ENCODE data around the gene ANKRD12. TPM values are rescaled to one million over a fixed set of nuclear protein-coding genes. Genes with fewer than 3 reads are reported as not detected.

The ANKRD12 gene
- total RNA-seq, 2 experiments from 2014 or later, result 57.5 to 96.0 TPM

GRCh38 chr18:9290156-9290555 is 153.6 kb downstream of the ANKRD12 start:
- Mint-ChIP-seq H3K27ac (no peak overlapping the region), H3K4me3 (no peak overlapping the region), H3K4me1 (no peaks in the 10 kb centered on the region), H3K9me3 (ENCODE audit: low read depth) (peaks cover 27% of the 10 kb centered on the region), H3K27me3 (no peaks in the 10 kb centered on the region), H3K36me3 (ENCODE audit: low read depth) (peaks cover 10% of the 10 kb centered on the region)
- intact Hi-C loops (cut with DNase I, micrococcal nuclease), result no loop called here
- CTCF ChIA-PET, result no interaction called here
- DNase-seq, result no peak
- ATAC-seq, result no peak
- POLR2A ChIA-PET, result no interaction called here

- Mint-ChIP-seq H3K4me1 (no peaks in the 10 kb centered on the region), H3K27ac (no peak overlapping the region), H3K4me3 (no peak overlapping the region), H3K27me3 (no peaks in the 10 kb centered on the region), H3K9me3 (ENCODE audit: low read depth) (peaks cover 27% of the 10 kb centered on the region), H3K36me3 (ENCODE audit: low read depth) (peaks cover 6% of the 10 kb centered on the region)
- intact Hi-C loops (cut with DNase I, micrococcal nuclease), result no loop called here
- ChIA-PET CTCF (interaction anchor here (1.3 kb wide), 1 partner anchor 12 kb away, joined by 3 read pairs; no protein-coding TSS in a partner anchor), POLR2A (no interaction called here)
- ATAC-seq (no peak), DNase-seq (no peak)
These were observed 155.5 kb downstream of the ANKRD12 start for GRCh38 chr18:9292047-9292446.

- ATAC-seq, result no peak
- no peak overlapping the region for H3K27ac Mint-ChIP-seq
- H3K9me3 Mint-ChIP-seq (ENCODE audit: low read depth), result peaks cover 25% of the 10 kb centered on the region
- POLR2A ChIA-PET, result no interaction called here
- H3K27me3 Mint-ChIP-seq, result no peaks in the 10 kb centered on the region
- DNase-seq, result no peak
- no peak overlapping the region for H3K4me3 Mint-ChIP-seq
- peaks cover 5% of the 10 kb centered on the region for H3K36me3 Mint-ChIP-seq (ENCODE audit: low read depth)
- CTCF ChIA-PET, result no interaction called here
- H3K4me1 Mint-ChIP-seq, result no peaks in the 10 kb centered on the region
- intact Hi-C loops (cut with DNase I, micrococcal nuclease), result no loop called here
These were observed 157.4 kb downstream of the ANKRD12 start for GRCh38 chr18:9293948-9294347.

GRCh38 chr18:9296233-9297006 is 159.8 kb downstream of the ANKRD12 start:
- no peak for ATAC-seq
- H3K36me3 Mint-ChIP-seq (ENCODE audit: low read depth), result peaks cover 5% of the 10 kb centered on the region
- H3K9me3 Mint-ChIP-seq (ENCODE audit: low read depth), result peaks cover 18% of the 10 kb centered on the region
- no peak for DNase-seq
- H3K27me3 Mint-ChIP-seq, result no peaks in the 10 kb centered on the region
- no peak overlapping the region for H3K4me3 Mint-ChIP-seq
- ChIA-PET CTCF (interaction anchor here (1.0 kb wide), 1 partner anchor 21 kb away, joined by 3 read pairs; no protein-coding TSS in a partner anchor), POLR2A (no interaction called here)
- intact Hi-C loops (cut with DNase I, micrococcal nuclease), result no loop called here
- H3K4me1 Mint-ChIP-seq, result no peaks in the 10 kb centered on the region
- no peak overlapping the region for H3K27ac Mint-ChIP-seq

- Mint-ChIP-seq H3K4me1 (no peaks in the 10 kb centered on the region), H3K4me3 (no peak overlapping the region), H3K27ac (no peak overlapping the region), H3K27me3 (no peaks in the 10 kb centered on the region), H3K9me3 (ENCODE audit: low read depth) (peaks cover 18% of the 10 kb centered on the region), H3K36me3 (ENCODE audit: low read depth) (peaks cover 2% of the 10 kb centered on the region)
- POLR2A ChIA-PET, result no interaction called here
- CTCF ChIA-PET, result interaction anchor here (0.8 kb wide), 1 partner anchor 10 kb away, joined by 3 read pairs; no protein-coding TSS in a partner anchor
- DNase-seq (no peak), ATAC-seq (no peak)
- intact Hi-C loops (cut with DNase I, micrococcal nuclease), result no loop called here
These were observed 160.4 kb downstream of the ANKRD12 start for GRCh38 chr18:9297007-9297393.

GRCh38 chr18:9304388-9305070 is 167.9 kb downstream of the ANKRD12 start:
- Mint-ChIP-seq H3K9me3 (ENCODE audit: low read depth) (peaks cover 26% of the 10 kb centered on the region), H3K4me1 (no peaks in the 10 kb centered on the region)
- POLR2A ChIA-PET, result interaction anchor here (0.6 kb wide), 1 partner anchor 203 kb away, joined by 9 read pairs; no protein-coding TSS in a partner anchor

GRCh38 chr18:9319333-9319732 is 182.8 kb downstream of the ANKRD12 start:
- Mint-ChIP-seq H3K36me3 (ENCODE audit: low read depth) (peaks cover 3% of the 10 kb centered on the region), H3K27me3 (peaks cover 16% of the 10 kb centered on the region), H3K4me3 (no peak overlapping the region), H3K27ac (no peak overlapping the region), H3K4me1 (no peaks in the 10 kb centered on the region), H3K9me3 (ENCODE audit: low read depth) (peaks cover 6% of the 10 kb centered on the region)
- POLR2A ChIA-PET, result no interaction called here
- ATAC-seq, result no peak
- DNase-seq, result no peak
- CTCF ChIA-PET, result no interaction called here
- intact Hi-C loops (cut with DNase I, micrococcal nuclease), result no loop called here

More at GRCh38 chr18:9304388-9305070, 167.9 kb downstream of the ANKRD12 start:
- CTCF ChIA-PET, result interaction anchor here (1.1 kb wide), 1 partner anchor 13 kb away, joined by 3 read pairs; no protein-coding TSS in a partner anchor
- intact Hi-C loops (cut with DNase I, micrococcal nuclease), result no loop called here
- Mint-ChIP-seq H3K36me3 (ENCODE audit: low read depth) (peaks cover 5% of the 10 kb centered on the region), H3K27ac (no peak overlapping the region), H3K27me3 (peaks cover 8% of the 10 kb centered on the region), H3K4me3 (no peak overlapping the region)
- DNase-seq (no peak), ATAC-seq (no peak)

GRCh38 chr18:9321017-9321452 is 184.5 kb downstream of the ANKRD12 start:
- POLR2A ChIA-PET, result no interaction called here
- Mint-ChIP-seq H3K4me3 (no peak overlapping the region), H3K36me3 (ENCODE audit: low read depth) (peaks cover 3% of the 10 kb centered on the region), H3K9me3 (ENCODE audit: low read depth) (peaks cover 4% of the 10 kb centered on the region), H3K4me1 (no peaks in the 10 kb centered on the region), H3K27ac (no peak overlapping the region), H3K27me3 (peaks cover 14% of the 10 kb centered on the region)
- intact Hi-C loops (cut with DNase I, micrococcal nuclease), result no loop called here
- no peak for DNase-seq
- ATAC-seq, result no peak
- CTCF ChIA-PET, result interaction anchor here (0.6 kb wide), 1 partner anchor 50 kb away, joined by 3 read pairs; no protein-coding TSS in a partner anchor

- H3K27ac Mint-ChIP-seq, result no peak overlapping the region
- no peaks in the 10 kb centered on the region for H3K4me1 Mint-ChIP-seq
- ChIA-PET POLR2A (no interaction called here), CTCF (no interaction called here)
- peaks cover 3% of the 10 kb centered on the region for H3K36me3 Mint-ChIP-seq (ENCODE audit: low read depth)
- DNase-seq (no peak), ATAC-seq (no peak)
- peaks cover 14% of the 10 kb centered on the region for H3K27me3 Mint-ChIP-seq
- no peak overlapping the region for H3K4me3 Mint-ChIP-seq
- intact Hi-C loops (cut with DNase I, micrococcal nuclease), result no loop called here
- peaks cover 4% of the 10 kb centered on the region for H3K9me3 Mint-ChIP-seq (ENCODE audit: low read depth)
These were observed 185.2 kb downstream of the ANKRD12 start for GRCh38 chr18:9321736-9322135.

- POLR2A ChIA-PET, result no interaction called here
These were observed 186.2 kb downstream of the ANKRD12 start for GRCh38 chr18:9322744-9323143.

GRCh38 chr18:9323750-9324445 is 187.3 kb downstream of the ANKRD12 start:
- Mint-ChIP-seq H3K27ac (no peak overlapping the region), H3K4me3 (no peak overlapping the region), H3K9me3 (ENCODE audit: low read depth) (peaks cover 8% of the 10 kb centered on the region), H3K27me3 (peaks cover 12% of the 10 kb centered on the region), H3K4me1 (no peaks in the 10 kb centered on the region), H3K36me3 (ENCODE audit: low read depth) (peaks cover 3% of the 10 kb centered on the region)
- DNase-seq (no peak), ATAC-seq (no peak)
- POLR2A ChIA-PET, result no interaction called here
- CTCF ChIA-PET, result no interaction called here
- intact Hi-C loops (cut with DNase I, micrococcal nuclease), result no loop called here

More at GRCh38 chr18:9322744-9323143, 186.2 kb downstream of the ANKRD12 start:
- no peak for ATAC-seq
- no peak overlapping the region for H3K4me3 Mint-ChIP-seq
- peaks cover 3% of the 10 kb centered on the region for H3K36me3 Mint-ChIP-seq (ENCODE audit: low read depth)
- no peaks in the 10 kb centered on the region for H3K4me1 Mint-ChIP-seq
- CTCF ChIA-PET, result no interaction called here
- intact Hi-C loops (cut with DNase I, micrococcal nuclease), result no loop called here
- H3K27me3 Mint-ChIP-seq, result peaks cover 14% of the 10 kb centered on the region
- H3K9me3 Mint-ChIP-seq (ENCODE audit: low read depth), result peaks cover 4% of the 10 kb centered on the region
- DNase-seq, result no peak
- no peak overlapping the region for H3K27ac Mint-ChIP-seq
